HG02588 (cell line): ENCODE results near the gene SMIM17.
"Not testable (repeated sequence)": the region's sequence is repeated elsewhere in the genome, so short reads cannot be mapped to it uniquely, and the experiment has no call there.

Experiments used
- ATAC-seq: cut with Tn5 transposase; IDR thresholded peaks from one replicate; pipeline ENCODE4 v1.9.1; 2021; ENCODE audit warnings: mild to moderate bottlenecking, moderate library complexity; ENCODE audit not compliant: unreplicated experiment

The SMIM17 gene

GRCh38 chr19:56654151-56654550 lies 11.2 kb downstream of the SMIM17 start:
- ATAC-seq: no peak

GRCh38 chr19:56660381-56661107 lies 17.6 kb downstream of the SMIM17 start:
- no peak for ATAC-seq

GRCh38 chr19:56661248-56661647 lies 18.3 kb downstream of the SMIM17 start:
- no peak for ATAC-seq

- no peak for ATAC-seq
Measured at GRCh38 chr19:56663931-56664500, 21.1 kb downstream of the SMIM17 start.

- no peak for ATAC-seq
Measured at GRCh38 chr19:56664511-56664910, 21.6 kb downstream of the SMIM17 start.

- no peak for ATAC-seq
Measured at GRCh38 chr19:56667311-56667870, 24.4 kb downstream of the SMIM17 start.

GRCh38 chr19:56668676-56669075 lies 25.7 kb downstream of the SMIM17 start:
- ATAC-seq: no peak

GRCh38 chr19:56670401-56670960 lies 27.5 kb downstream of the SMIM17 start:
- ATAC-seq: no peak

- no peak for ATAC-seq
Measured at GRCh38 chr19:56670961-56671612, 28.1 kb downstream of the SMIM17 start.

GRCh38 chr19:56671613-56671994 lies 28.6 kb downstream of the SMIM17 start, which contains the start of gene ZNF835:
Gene ZNF835 (minus strand): TSS chr19:56671757. CDS start chr19:56665198, 6,559 bp downstream.
- no peak for ATAC-seq

- not testable (repeated sequence) for ATAC-seq
Measured at GRCh38 chr19:56672610-56673009, 29.7 kb downstream of the SMIM17 start.

- ATAC-seq: no peak
Measured at GRCh38 chr19:56678205-56678604, 35.2 kb downstream of the SMIM17 start.

GRCh38 chr19:56681702-56682101 lies 38.7 kb downstream of the SMIM17 start:
- no peak for ATAC-seq

- no peak for ATAC-seq
Measured at GRCh38 chr19:56683116-56683515, 40.2 kb downstream of the SMIM17 start.

- ATAC-seq: no peak
Measured at GRCh38 chr19:56687031-56687430, 44.1 kb downstream of the SMIM17 start.

GRCh38 chr19:56689198-56689597 lies 46.2 kb downstream of the SMIM17 start:
- no peak for ATAC-seq

GRCh38 chr19:56690670-56691069 lies 47.7 kb downstream of the SMIM17 start:
- ATAC-seq: no peak

- no peak for ATAC-seq
Measured at GRCh38 chr19:56692206-56692895, 49.4 kb downstream of the SMIM17 start.

- no peak for ATAC-seq
Measured at GRCh38 chr19:56699552-56699951, 56.6 kb downstream of the SMIM17 start.

- ATAC-seq: no peak
Measured at GRCh38 chr19:56701895-56702294, 58.9 kb downstream of the SMIM17 start.

- no peak for ATAC-seq
Measured at GRCh38 chr19:56705939-56706338, 63.0 kb downstream of the SMIM17 start.
